IMR-90 (cell line): Measurements from ENCODE around the gene SLC37A1. TPM values are rescaled to one million over a fixed set of nuclear protein-coding genes. Genes with fewer than 3 reads are reported as not detected.

Experiments
- ATAC-seq: fragments of 200-7000 bp; cut with Tn5 transposase; 2 replicates; pipeline ENCODE4 v1.9.1; 2020; ENCODE audit warnings: low read depth, mild to moderate bottlenecking, moderate library complexity
- BruUV-seq: library from RNA; stranded (reverse); fragments of 400-500 nt; replicated peaks from 2 replicates; lab custom pipeline; 2021; lab: Mats Ljungman, UMichigan
- CTCF ChIA-PET: fragments of 300-600 bp; formaldehyde crosslinking; extraction: SDS; loops from one replicate; lab custom pipeline; 2021; ENCODE audit warnings: antibody characterized with exemption; lab: Yijun Ruan, JAX
- POLR2A ChIA-PET: fragments of 300-600 bp; sonication (Branson Sonifier 250); formaldehyde crosslinking; loops from one replicate; lab custom pipeline; 2022; ENCODE audit warnings: antibody characterized with exemption; ENCODE audit not compliant: unreplicated experiment; lab: Charles Lee
- DNase-seq: peaks from one replicate; pipeline ENCODE4 v3.0.0; 2013
- H2AFZ ChIP-seq: replicated peaks from 2 replicates; pipeline ENCODE3; 2013; ENCODE audit warnings: low read length, mild to moderate bottlenecking; ENCODE audit not compliant: poor library complexity
- H2AK5ac ChIP-seq: 2 replicates; pipeline ENCODE4 v1.6.1; 2013; ENCODE audit warnings: low read depth, low read length, inconsistent platforms
- H2AK9ac ChIP-seq: replicated peaks from 2 replicates; pipeline ENCODE3; 2013; ENCODE audit warnings: mild to moderate bottlenecking, low read depth, low read length, moderate library complexity; ENCODE audit not compliant: poor library complexity
- H2BK120ac ChIP-seq: 2 replicates; pipeline ENCODE4 v1.6.1; 2013; ENCODE audit warnings: low read depth, low read length, inconsistent platforms
- H2BK15ac ChIP-seq: 3 replicates; pipeline ENCODE4 v1.6.1; 2013; ENCODE audit warnings: low read depth, low read length, inconsistent platforms
- H2BK20ac ChIP-seq: 2 replicates; pipeline ENCODE4 v1.6.1; 2013; ENCODE audit warnings: low read depth, mild to moderate bottlenecking, inconsistent platforms, low read length, moderate library complexity
- H2BK5ac ChIP-seq: 2 replicates; pipeline ENCODE4 v1.6.1; 2013; ENCODE audit warnings: mild to moderate bottlenecking, low read depth, low read length, inconsistent platforms; ENCODE audit not compliant: poor library complexity, severe bottlenecking
- H3K14ac ChIP-seq: replicated peaks from 2 replicates; pipeline ENCODE4 v1.6.1; 2013; ENCODE audit warnings: low read depth, low read length, inconsistent platforms
- H3K18ac ChIP-seq: 2 replicates; pipeline ENCODE4 v1.6.1; 2013; ENCODE audit warnings: low read depth, low read length, control low read depth
- H3K23ac ChIP-seq: 2 replicates; pipeline ENCODE4 v1.6.1; 2013; ENCODE audit warnings: low read depth, low read length, inconsistent platforms
- H3K27ac ChIP-seq: 2 replicates; pipeline ENCODE4 v1.5.1; 2013; ENCODE audit warnings: mild to moderate bottlenecking, control low read depth, low read length; ENCODE audit not compliant: insufficient read depth
- H3K27me3 ChIP-seq: 2 replicates; pipeline ENCODE4 v1.6.1; 2013; ENCODE audit warnings: low read length; ENCODE audit not compliant: control insufficient read depth, insufficient read depth
- H3K36me3 ChIP-seq: 2 replicates; pipeline ENCODE4 v1.6.1; 2013; ENCODE audit warnings: low read length, mixed read lengths; ENCODE audit not compliant: control insufficient read depth, insufficient read depth
- H3K4ac ChIP-seq: 2 replicates; pipeline ENCODE4 v1.6.1; 2013; ENCODE audit warnings: low read depth, low read length, inconsistent platforms
- H3K4me1 ChIP-seq: 2 replicates; pipeline ENCODE4 v1.6.1; 2013; ENCODE audit warnings: low read length, mixed read lengths; ENCODE audit not compliant: control insufficient read depth, insufficient read depth
- H3K4me2 ChIP-seq: 2 replicates; pipeline ENCODE4 v1.6.1; 2013; ENCODE audit warnings: low read depth, mild to moderate bottlenecking, control low read depth, low read length, moderate library complexity
- H3K4me3 ChIP-seq: 2 replicates; pipeline ENCODE4 v1.5.1; 2013; ENCODE audit warnings: low read depth, mild to moderate bottlenecking, control low read depth, low read length, moderate library complexity; ENCODE audit not compliant: insufficient read depth
- H3K56ac ChIP-seq: 2 replicates; pipeline ENCODE4 v1.6.1; 2013; ENCODE audit warnings: low read length, inconsistent platforms; ENCODE audit not compliant: insufficient read depth; ENCODE audit errors: extremely low read depth
- H3K79me1 ChIP-seq, 2 experiments: 2 replicates each; pipeline ENCODE4 v1.6.1; 2013; ENCODE audit warnings: low read length in 2 of 2, inconsistent platforms in 1 of 2, low read depth in 1 of 2
- H3K9ac ChIP-seq: 2 replicates; pipeline ENCODE4 v1.6.1; 2013; ENCODE audit warnings: low read depth, low read length, control low read depth
- H3K9me1 ChIP-seq: 2 replicates; pipeline ENCODE4 v1.6.1; 2013; ENCODE audit warnings: low read length, inconsistent platforms; ENCODE audit not compliant: insufficient read depth
- H3K9me3 ChIP-seq: 2 replicates; pipeline ENCODE4 v1.6.1; 2013; ENCODE audit warnings: low read length; ENCODE audit not compliant: control insufficient read depth, insufficient read depth
- H4K20me1 ChIP-seq: 2 replicates; pipeline ENCODE4 v1.6.1; 2013; ENCODE audit warnings: low read length, inconsistent platforms; ENCODE audit not compliant: insufficient read depth
- H4K5ac ChIP-seq: 2 replicates; pipeline ENCODE4 v1.6.1; 2013; ENCODE audit warnings: mild to moderate bottlenecking, low read depth, low read length, control low read depth
- H4K8ac ChIP-seq, 2 experiments: 2 replicates each; pipeline ENCODE4 v1.6.1; 2013; ENCODE audit warnings: low read depth in 2 of 2, low read length in 2 of 2, control low read depth in 1 of 2, inconsistent platforms in 1 of 2
- H4K91ac ChIP-seq: 2 replicates; pipeline ENCODE4 v1.6.1; 2013; ENCODE audit warnings: low read depth, low read length, inconsistent platforms; ENCODE audit not compliant: insufficient read depth
- BHLHE40 ChIP-seq: fragments of 150-350 bp; IDR thresholded peaks from 2 replicates; pipeline ENCODE4 v1.6.1; 2016; ENCODE audit warnings: mild to moderate bottlenecking, low read depth, low read length
- CEBPB ChIP-seq: IDR thresholded peaks from 2 replicates; pipeline ENCODE4 v1.6.1; 2012; ENCODE audit warnings: low read depth, low read length, improper control_type of control experiment
- CHD1 ChIP-seq: IDR thresholded peaks from 2 replicates; pipeline ENCODE4 v1.6.1; 2012; ENCODE audit warnings: low read depth, low read length, improper control_type of control experiment
- FOS ChIP-seq: fragments of 150-350 bp; IDR thresholded peaks from 2 replicates; pipeline ENCODE4 v1.6.1; 2016; ENCODE audit warnings: low read depth, low read length
- MAZ ChIP-seq: IDR thresholded peaks from 2 replicates; pipeline ENCODE4 v1.6.1; 2012; ENCODE audit warnings: low read depth, mild to moderate bottlenecking, low read length, improper control_type of control experiment, moderate library complexity, borderline replicate concordance
- MXI1 ChIP-seq: IDR thresholded peaks from 2 replicates; pipeline ENCODE4 v1.6.1; 2012; ENCODE audit warnings: low read depth, mild to moderate bottlenecking, low read length, moderate library complexity, borderline replicate concordance
- NFE2L2 ChIP-seq: fragments of 150-350 bp; IDR thresholded peaks from 2 replicates; pipeline ENCODE4 v1.6.1; 2016; ENCODE audit warnings: low read depth, mild to moderate bottlenecking, low read length
- POLR2A ChIP-seq: IDR thresholded peaks from 2 replicates; pipeline ENCODE4 v1.6.1; 2012; ENCODE audit warnings: mild to moderate bottlenecking, low read depth, low read length
- RAD21 ChIP-seq: IDR thresholded peaks from 2 replicates; pipeline ENCODE4 v1.6.1; 2012; ENCODE audit warnings: low read length, improper control_type of control experiment
- RCOR1 ChIP-seq: IDR thresholded peaks from 2 replicates; pipeline ENCODE4 v1.6.1; 2012; ENCODE audit warnings: mild to moderate bottlenecking, low read length, improper control_type of control experiment; ENCODE audit not compliant: insufficient replicate concordance
- RFX5 ChIP-seq: IDR thresholded peaks from 2 replicates; pipeline ENCODE4 v1.8.0; 2012; ENCODE audit warnings: low read depth, mild to moderate bottlenecking, low read length, moderate library complexity
- SMC3 ChIP-seq: fragments of 150-350 bp; IDR thresholded peaks from 2 replicates; pipeline ENCODE4 v1.6.1; 2016; ENCODE audit warnings: low read depth, mild to moderate bottlenecking, antibody characterized with exemption, low read length, moderate library complexity
- WGBS, 2 experiments: methylation state at CpG; one replicate each; pipeline versions ENCODE4 v1.1.5 to v1.1.7; 2013; ENCODE audit warnings: missing lambda C conversion rate in 2 of 2; ENCODE audit not compliant: insufficient read length in 1 of 2; ENCODE audit errors: extremely low coverage in 2 of 2; 5-methylcytosine and 5-hydroxymethylcytosine counted together
- dilution Hi-C: fragments of 300-500 bp; cut with HindIII; formaldehyde crosslinking; loops from one replicate; pipeline ENCODE4 v1.14.3; 2018; ENCODE audit warnings: low sequenced_read_pairs; ENCODE audit not compliant: unreplicated experiment
- in situ Hi-C: fragments of 300-500 bp; cut with MboI; formaldehyde crosslinking; loops from 3 replicates; pipeline ENCODE4 v1.14.3; 2019; ENCODE audit warnings: low sequenced_read_pairs, inconsistent platforms, mixed read lengths
- intact Hi-C: fragments of 100-400 bp; cut with micrococcal nuclease; formaldehyde crosslinking; loops from 2 replicates; pipeline ENCODE4 v1.10.0; 2022
- polyA plus RNA-seq, 3 experiments: library from polyadenylated mRNA; depleted of rRNA; stranded (reverse); fragments of >200 nt; gene quantifications; 2 replicates each; pipeline ENCODE4 v1.2.3, GENCODE V29; 2012; ENCODE audit warnings: low replicate concordance in 1 of 3
- total RNA-seq: library from RNA; depleted of rRNA; stranded (reverse); fragments of >200 nt; gene quantifications from 2 replicates; pipeline ENCODE4 v1.2.3, GENCODE V29; 2012
- TF ChIP-seq, protein P1 (sequence below): conservative IDR thresholded peaks from 2 replicates; pipeline ENCODE4 v1.5.1; 2012; ENCODE audit warnings: mild to moderate bottlenecking, low read depth, low read length, improper control_type of control experiment
- TF ChIP-seq, protein P2 (sequence below): fragments of 150-350 bp; IDR thresholded peaks from 2 replicates; pipeline ENCODE4 v1.6.1; 2017; ENCODE audit warnings: mild to moderate bottlenecking, antibody characterized with exemption, low read length, low read depth
- TF ChIP-seq, protein P3 (sequence below): fragments of 150-350 bp; IDR thresholded peaks from 2 replicates; pipeline ENCODE4 v1.6.1; 2016; ENCODE audit warnings: low read depth, mild to moderate bottlenecking, low read length, moderate library complexity, borderline replicate concordance

The SLC37A1 gene
- total and polyA plus RNA-seq, 2 of the 4 experiments (the other 2 are of a cell fraction): 0.36 to 0.48 TPM

DNA sequence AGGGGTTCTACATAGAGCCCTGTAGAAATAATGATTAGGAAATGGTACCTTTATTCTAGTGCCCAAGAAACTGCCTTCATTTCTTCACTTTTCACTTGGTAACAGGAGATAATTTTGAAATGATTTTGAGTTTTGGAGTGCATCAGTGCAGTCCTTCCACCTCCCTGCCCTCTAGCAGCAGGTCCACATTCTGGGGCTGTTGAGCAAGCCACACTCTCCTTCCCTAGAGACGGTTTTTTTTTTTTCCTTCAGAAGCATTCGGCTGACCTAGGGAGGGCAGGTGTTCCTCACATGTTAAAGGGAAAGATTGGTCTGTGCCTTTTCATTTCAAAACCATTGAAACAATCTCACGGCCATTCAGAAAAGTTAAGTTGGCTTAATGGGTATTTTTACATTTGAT lies 39.8 kb downstream of the SLC37A1 start:
- Histone ChIP-seq H3K23ac (no peak overlapping the region), H2BK20ac (no peak overlapping the region), H2AK5ac (no peak overlapping the region), H2AFZ (no peak overlapping the region), H3K56ac (no peak overlapping the region), H3K9me3 (no peaks in the 10 kb centered on the region), H2BK120ac (no peak overlapping the region), H3K27me3 (peaks cover 10% of the 10 kb centered on the region; the same call in 1 of the 2 replicates), H3K4me2 (no peak overlapping the region), H3K18ac (no peak overlapping the region), H3K27ac (no peak overlapping the region), H3K14ac (no peak overlapping the region), H2BK5ac (no peak overlapping the region), H3K4me3 (no peak overlapping the region), H3K79me1 (no peaks in the 10 kb centered on the region), H4K91ac (no peak overlapping the region), H3K9ac (no peak overlapping the region), H3K4ac (no peak overlapping the region), H2BK15ac (no peak overlapping the region), H3K9me1 (no peaks in the 10 kb centered on the region), H4K5ac (no peak overlapping the region), H3K4me1 (no peaks in the 10 kb centered on the region), H4K8ac (no peak overlapping the region), H2AK9ac (no peak overlapping the region), H4K20me1 (no peaks in the 10 kb centered on the region), H3K36me3 (no peaks in the 10 kb centered on the region)
- no CpG with 5 or more reads among the region's 3 CpGs for WGBS, 2 experiments
- dilution Hi-C loops: no loop called here
- no TSS peak for BruUV-seq
- DNase-seq (no peak), ATAC-seq (no peak)
- POLR2A ChIA-PET: no interaction called here
- intact Hi-C loops: no loop called here
- in situ Hi-C loops: no loop called here
- CTCF ChIA-PET: no interaction called here
- TF ChIP-seq BHLHE40 (no peak), CHD1 (no peak), RAD21 (no peak), SMC3 (no peak), FOS (no peak), RFX5 (no peak), MXI1 (no peak), NFE2L2 (no peak), CEBPB (no peak), RCOR1 (no peak), POLR2A (no peak), MAZ (no peak)
- TF ChIP-seq, protein P1, sequence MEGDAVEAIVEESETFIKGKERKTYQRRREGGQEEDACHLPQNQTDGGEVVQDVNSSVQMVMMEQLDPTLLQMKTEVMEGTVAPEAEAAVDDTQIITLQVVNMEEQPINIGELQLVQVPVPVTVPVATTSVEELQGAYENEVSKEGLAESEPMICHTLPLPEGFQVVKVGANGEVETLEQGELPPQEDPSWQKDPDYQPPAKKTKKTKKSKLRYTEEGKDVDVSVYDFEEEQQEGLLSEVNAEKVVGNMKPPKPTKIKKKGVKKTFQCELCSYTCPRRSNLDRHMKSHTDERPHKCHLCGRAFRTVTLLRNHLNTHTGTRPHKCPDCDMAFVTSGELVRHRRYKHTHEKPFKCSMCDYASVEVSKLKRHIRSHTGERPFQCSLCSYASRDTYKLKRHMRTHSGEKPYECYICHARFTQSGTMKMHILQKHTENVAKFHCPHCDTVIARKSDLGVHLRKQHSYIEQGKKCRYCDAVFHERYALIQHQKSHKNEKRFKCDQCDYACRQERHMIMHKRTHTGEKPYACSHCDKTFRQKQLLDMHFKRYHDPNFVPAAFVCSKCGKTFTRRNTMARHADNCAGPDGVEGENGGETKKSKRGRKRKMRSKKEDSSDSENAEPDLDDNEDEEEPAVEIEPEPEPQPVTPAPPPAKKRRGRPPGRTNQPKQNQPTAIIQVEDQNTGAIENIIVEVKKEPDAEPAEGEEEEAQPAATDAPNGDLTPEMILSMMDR: no peak
- TF ChIP-seq, protein P2, sequence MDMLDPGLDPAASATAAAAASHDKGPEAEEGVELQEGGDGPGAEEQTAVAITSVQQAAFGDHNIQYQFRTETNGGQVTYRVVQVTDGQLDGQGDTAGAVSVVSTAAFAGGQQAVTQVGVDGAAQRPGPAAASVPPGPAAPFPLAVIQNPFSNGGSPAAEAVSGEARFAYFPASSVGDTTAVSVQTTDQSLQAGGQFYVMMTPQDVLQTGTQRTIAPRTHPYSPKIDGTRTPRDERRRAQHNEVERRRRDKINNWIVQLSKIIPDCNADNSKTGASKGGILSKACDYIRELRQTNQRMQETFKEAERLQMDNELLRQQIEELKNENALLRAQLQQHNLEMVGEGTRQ: no peak
- TF ChIP-seq, protein P3, sequence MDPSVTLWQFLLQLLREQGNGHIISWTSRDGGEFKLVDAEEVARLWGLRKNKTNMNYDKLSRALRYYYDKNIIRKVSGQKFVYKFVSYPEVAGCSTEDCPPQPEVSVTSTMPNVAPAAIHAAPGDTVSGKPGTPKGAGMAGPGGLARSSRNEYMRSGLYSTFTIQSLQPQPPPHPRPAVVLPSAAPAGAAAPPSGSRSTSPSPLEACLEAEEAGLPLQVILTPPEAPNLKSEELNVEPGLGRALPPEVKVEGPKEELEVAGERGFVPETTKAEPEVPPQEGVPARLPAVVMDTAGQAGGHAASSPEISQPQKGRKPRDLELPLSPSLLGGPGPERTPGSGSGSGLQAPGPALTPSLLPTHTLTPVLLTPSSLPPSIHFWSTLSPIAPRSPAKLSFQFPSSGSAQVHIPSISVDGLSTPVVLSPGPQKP: no peak
